Measurements from ENCODE around the gene LRRK2.

DNA sequence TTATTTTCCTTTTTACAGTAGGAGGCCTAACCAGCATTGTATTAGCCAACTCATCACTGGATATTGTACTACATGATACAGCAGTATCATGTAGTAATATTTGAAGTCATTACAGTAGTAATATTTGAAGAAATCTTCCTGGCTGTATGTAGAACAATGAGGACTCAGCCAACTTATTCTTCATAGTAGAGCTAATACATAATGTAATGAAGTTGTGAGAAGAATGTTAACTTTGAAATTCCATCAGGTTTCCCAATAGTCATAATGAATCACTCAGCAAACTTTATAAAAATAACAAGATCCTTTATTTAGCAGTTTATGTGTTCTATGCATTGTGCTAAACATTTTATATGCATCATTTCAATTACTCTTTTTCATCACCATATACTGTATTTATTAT is 61.8 kb downstream of the LRRK2 start:
- TF ChIP-seq, protein P1, sequence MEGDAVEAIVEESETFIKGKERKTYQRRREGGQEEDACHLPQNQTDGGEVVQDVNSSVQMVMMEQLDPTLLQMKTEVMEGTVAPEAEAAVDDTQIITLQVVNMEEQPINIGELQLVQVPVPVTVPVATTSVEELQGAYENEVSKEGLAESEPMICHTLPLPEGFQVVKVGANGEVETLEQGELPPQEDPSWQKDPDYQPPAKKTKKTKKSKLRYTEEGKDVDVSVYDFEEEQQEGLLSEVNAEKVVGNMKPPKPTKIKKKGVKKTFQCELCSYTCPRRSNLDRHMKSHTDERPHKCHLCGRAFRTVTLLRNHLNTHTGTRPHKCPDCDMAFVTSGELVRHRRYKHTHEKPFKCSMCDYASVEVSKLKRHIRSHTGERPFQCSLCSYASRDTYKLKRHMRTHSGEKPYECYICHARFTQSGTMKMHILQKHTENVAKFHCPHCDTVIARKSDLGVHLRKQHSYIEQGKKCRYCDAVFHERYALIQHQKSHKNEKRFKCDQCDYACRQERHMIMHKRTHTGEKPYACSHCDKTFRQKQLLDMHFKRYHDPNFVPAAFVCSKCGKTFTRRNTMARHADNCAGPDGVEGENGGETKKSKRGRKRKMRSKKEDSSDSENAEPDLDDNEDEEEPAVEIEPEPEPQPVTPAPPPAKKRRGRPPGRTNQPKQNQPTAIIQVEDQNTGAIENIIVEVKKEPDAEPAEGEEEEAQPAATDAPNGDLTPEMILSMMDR (conservative IDR thresholded peaks at IDR 0.05; ENCODE audit: low read depth, low read length): no peak
- TF ChIP-seq EZH2 (IDR thresholded peaks at IDR 0.05; ENCODE audit: borderline replicate concordance, low read depth, low read length, poor library complexity, severe bottlenecking): no peak

Measured in A673 (cell line).